Sigmoid colon (tissue), 7 donors: ENCODE data around the gene GRIP1. TPM values are rescaled to one million over a fixed set of nuclear protein-coding genes. Genes with fewer than 3 reads are reported as not detected.

Experiments used
- DNase-seq: peaks from one replicate; pipeline ENCODE4 v3.0.0-alpha.2; 2019
- H3K27ac ChIP-seq, 4 donors: fragments of 200-600 bp; sonication (generic); one replicate each; pipeline ENCODE4 v1.5.1; 2016 to 2019; ENCODE audit warnings: mild to moderate bottlenecking in 1 of 4
- H3K27me3 ChIP-seq, 3 donors: fragments of 200-600 bp; sonication (generic); one replicate each; pipeline ENCODE4 v1.5.1; 2019; ENCODE audit warnings: mild to moderate bottlenecking in 1 of 3
- H3K36me3 ChIP-seq, 4 donors: fragments of 200-600 bp; sonication (generic); one replicate each; pipeline ENCODE4 v1.5.1; 2016 to 2019
- H3K4me1 ChIP-seq, 4 donors: fragments of 200-600 bp; sonication (generic); one replicate each; pipeline ENCODE4 v1.5.1; 2017 to 2019
- H3K4me3 ChIP-seq, 4 donors: fragments of 200-600 bp; sonication (generic); one replicate each; pipeline ENCODE4 v1.5.1; 2017 to 2019; ENCODE audit warnings: mild to moderate bottlenecking in 2 of 4, moderate library complexity in 1 of 4
- H3K9me3 ChIP-seq, 4 donors: fragments of 200-600 bp in 3 of 4; sonication (generic) in 3 of 4; one replicate each; pipeline versions ENCODE4 v1.5.1 to v1.6.1; 2013 to 2019
- EP300 ChIP-seq, 4 donors: sonication (generic); formaldehyde crosslinking; IDR thresholded peaks; one replicate each; pipeline ENCODE4 v1.6.1; 2017; ENCODE audit warnings: antibody characterized with exemption in 4 of 4
- POLR2A ChIP-seq, 2 donors: fragments of 450-650 bp; IDR thresholded peaks; one replicate each; pipeline ENCODE4 v1.6.1; 2016; ENCODE audit warnings: antibody characterized with exemption in 2 of 2, mild to moderate bottlenecking in 2 of 2, moderate library complexity in 2 of 2
- POLR2AphosphoS5 ChIP-seq, 4 donors: sonication (generic); formaldehyde crosslinking; IDR thresholded peaks; one replicate each; pipeline ENCODE4 v1.6.1; 2017; ENCODE audit warnings: antibody characterized with exemption in 4 of 4
- WGBS, 2 donors: extraction: QIAGEN DNeasy Blood & Tissue Kit; methylation state at CpG; one replicate each; pipeline ENCODE4 v1.1.7; 2013; 5-methylcytosine and 5-hydroxymethylcytosine counted together
- intact Hi-C: fragments of 100-400 bp; cut with DNase I; formaldehyde crosslinking; loops from one replicate; pipeline ENCODE4 v1.15.1; 2023
- polyA plus RNA-seq, 3 donors: library from polyadenylated mRNA; stranded (reverse); fragments of 200-250 nt; gene quantifications; one replicate each; pipeline ENCODE4 v1.2.3, GENCODE V29; 2013
- total RNA-seq, 4 donors: library from RNA; depleted of rRNA; stranded (reverse); fragments of >200 nt; gene quantifications; one replicate each; pipeline ENCODE4 v1.1.0, GENCODE V29; 2016
- TF ChIP-seq, protein P1 (sequence below), 4 experiments: fragments of 450-650 bp in 3 of 4; fragments of 200-600 bp in 1 of 4; IDR thresholded peaks; one replicate each; pipeline ENCODE4 v1.5.1; 2016 to 2019; ENCODE audit warnings: antibody characterized with exemption in 4 of 4, mild to moderate bottlenecking in 3 of 4, moderate library complexity in 2 of 4
- donor health status: healthy with polysubstance abuse.
- donor health status: Bipolar disorder and iron deficiency.
- donor health status: healthy.

Gene GRIP1
- total and polyA plus RNA-seq, 7 donors, result 0.46 to 14.0 (median 6.3) TPM

- Histone ChIP-seq H3K4me3 (no peak overlapping the region), H3K27me3 (no peaks in the 10 kb centered on the region), H3K27ac (no peak overlapping the region), H3K36me3 (no peaks in the 10 kb centered on the region), H3K4me1 (no peaks in the 10 kb centered on the region), H3K9me3 (no peaks in the 10 kb centered on the region)
- no peak for DNase-seq
- TF ChIP-seq, protein P1, sequence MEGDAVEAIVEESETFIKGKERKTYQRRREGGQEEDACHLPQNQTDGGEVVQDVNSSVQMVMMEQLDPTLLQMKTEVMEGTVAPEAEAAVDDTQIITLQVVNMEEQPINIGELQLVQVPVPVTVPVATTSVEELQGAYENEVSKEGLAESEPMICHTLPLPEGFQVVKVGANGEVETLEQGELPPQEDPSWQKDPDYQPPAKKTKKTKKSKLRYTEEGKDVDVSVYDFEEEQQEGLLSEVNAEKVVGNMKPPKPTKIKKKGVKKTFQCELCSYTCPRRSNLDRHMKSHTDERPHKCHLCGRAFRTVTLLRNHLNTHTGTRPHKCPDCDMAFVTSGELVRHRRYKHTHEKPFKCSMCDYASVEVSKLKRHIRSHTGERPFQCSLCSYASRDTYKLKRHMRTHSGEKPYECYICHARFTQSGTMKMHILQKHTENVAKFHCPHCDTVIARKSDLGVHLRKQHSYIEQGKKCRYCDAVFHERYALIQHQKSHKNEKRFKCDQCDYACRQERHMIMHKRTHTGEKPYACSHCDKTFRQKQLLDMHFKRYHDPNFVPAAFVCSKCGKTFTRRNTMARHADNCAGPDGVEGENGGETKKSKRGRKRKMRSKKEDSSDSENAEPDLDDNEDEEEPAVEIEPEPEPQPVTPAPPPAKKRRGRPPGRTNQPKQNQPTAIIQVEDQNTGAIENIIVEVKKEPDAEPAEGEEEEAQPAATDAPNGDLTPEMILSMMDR (IDR thresholded peaks at IDR 0.05), result no peak
- TF ChIP-seq EP300 (IDR thresholded peaks at IDR 0.05), result no peak
- TF ChIP-seq POLR2A (IDR thresholded peaks at IDR 0.05), result no peak
- no peak for TF ChIP-seq POLR2AphosphoS5 (IDR thresholded peaks at IDR 0.05)
- intact Hi-C loops, result no loop called here
- 28 to 73% methylated on average over 10 of the region's 10 CpGs for WGBS, 2 donors
Measured at GRCh38 chr12:66648033-66648735, 30.7 kb downstream of the GRIP1 start.

GRCh38 chr12:66647034-66647691 is 31.7 kb downstream of the GRIP1 start:
- no peak for TF ChIP-seq POLR2A (IDR thresholded peaks at IDR 0.05)
- TF ChIP-seq, protein P1 (IDR thresholded peaks at IDR 0.05), result no peak
- TF ChIP-seq EP300 (IDR thresholded peaks at IDR 0.05), result no peak
- no peak for TF ChIP-seq POLR2AphosphoS5 (IDR thresholded peaks at IDR 0.05)
- H3K9me3 ChIP-seq, result no peaks in the 10 kb centered on the region
- 72 to 84% methylated on average over 5 of the region's 5 CpGs for WGBS, 2 donors
- no peak overlapping the region for H3K27ac ChIP-seq
- no peaks in the 10 kb centered on the region for H3K27me3 ChIP-seq
- H3K4me3 ChIP-seq, result no peak overlapping the region
- no peaks in the 10 kb centered on the region for H3K4me1 ChIP-seq
- H3K36me3 ChIP-seq, result no peaks in the 10 kb centered on the region
- intact Hi-C loops, result no loop called here
- DNase-seq, result no peak

- Histone ChIP-seq H3K27ac (no peak overlapping the region), H3K36me3 (no peaks in the 10 kb centered on the region), H3K4me1 (peaks cover 0 to 5% (median 0%) of the 10 kb centered on the region in 4 donors), H3K27me3 (no peaks in the 10 kb centered on the region), H3K4me3 (no peak overlapping the region), H3K9me3 (no peaks in the 10 kb centered on the region)
- TF ChIP-seq POLR2AphosphoS5 (IDR thresholded peaks at IDR 0.05) (no peak), EP300 (IDR thresholded peaks at IDR 0.05) (no peak), POLR2A (IDR thresholded peaks at IDR 0.05) (no peak)
- TF ChIP-seq, protein P1 (IDR thresholded peaks at IDR 0.05), result no peak
- 30 to 78% methylated on average over 1 of the region's 1 CpG for WGBS, 2 donors
- no peak for DNase-seq
- intact Hi-C loops, result no loop called here
Measured at GRCh38 chr12:66644151-66644550, 34.7 kb downstream of the GRIP1 start.

DNA sequence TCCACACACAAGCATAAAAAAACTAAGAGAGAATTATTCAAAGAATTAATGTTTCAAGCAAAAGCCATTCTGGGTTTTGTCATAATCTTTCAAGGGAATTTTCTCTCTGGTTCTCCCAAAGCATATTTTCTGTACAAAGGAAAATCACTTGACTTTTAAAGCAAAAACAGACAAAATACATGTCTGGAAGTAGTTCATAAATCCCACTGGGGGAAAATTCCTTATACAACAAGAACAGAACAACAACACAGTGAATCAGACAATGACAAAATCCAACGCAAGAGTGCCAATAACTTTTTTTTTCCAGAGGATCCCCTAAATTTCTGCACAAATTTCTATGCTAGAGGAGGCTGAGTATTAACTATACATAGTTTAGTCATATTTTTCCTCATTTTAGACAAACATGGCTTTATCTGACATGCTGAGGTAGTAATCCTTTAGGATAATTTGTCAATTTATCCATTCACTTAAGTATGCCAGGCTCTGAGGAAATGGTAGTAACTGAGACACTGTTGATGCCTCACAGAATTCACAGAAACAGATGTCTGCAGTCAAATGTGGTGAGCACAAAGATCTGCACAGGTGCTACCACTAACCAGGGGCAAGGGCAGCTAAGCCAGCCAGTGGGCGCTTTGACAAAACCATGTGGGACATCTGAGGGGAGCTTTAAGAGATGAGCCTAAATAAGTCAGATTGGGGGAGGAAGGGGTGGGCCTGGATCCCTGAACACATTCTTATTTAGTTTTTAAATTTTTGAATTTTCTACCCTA is 38.0 kb downstream of the GRIP1 start:
- H3K27me3 ChIP-seq, result no peaks in the 10 kb centered on the region
- H3K36me3 ChIP-seq, result no peaks in the 10 kb centered on the region
- no peak for DNase-seq
- intact Hi-C loops, result no loop called here
- no peak overlapping the region for H3K27ac ChIP-seq
- H3K4me1 ChIP-seq, result peaks cover 0 to 16% (median 6%) of the 10 kb centered on the region in 4 donors
- TF ChIP-seq EP300 (IDR thresholded peaks at IDR 0.05), result no peak
- TF ChIP-seq, protein P1 (IDR thresholded peaks at IDR 0.05), result no peak
- TF ChIP-seq POLR2A (IDR thresholded peaks at IDR 0.05), result no peak
- no peak for TF ChIP-seq POLR2AphosphoS5 (IDR thresholded peaks at IDR 0.05)
- 90 to 93% methylated on average over 2 of the region's 2 CpGs for WGBS, 2 donors
- no peak overlapping the region for H3K4me3 ChIP-seq
- H3K9me3 ChIP-seq, result no peaks in the 10 kb centered on the region
